HUES6 (cell line): ENCODE data around the gene OGG1.

Source experiments
- H3K27ac ChIP-seq: 2 replicates; pipeline ENCODE4 v1.7.0; 2013; ENCODE audit warnings: low read depth, mild to moderate bottlenecking, low read length, inconsistent platforms
- H3K27me3 ChIP-seq: 2 replicates; pipeline ENCODE4 v1.6.1; 2013; ENCODE audit warnings: low read length; ENCODE audit not compliant: control insufficient read depth, insufficient read depth
- H3K36me3 ChIP-seq: 2 replicates; pipeline ENCODE4 v1.6.1; 2013; ENCODE audit warnings: low read length; ENCODE audit not compliant: control insufficient read depth, insufficient read depth
- H3K4me1 ChIP-seq: 2 replicates; pipeline ENCODE4 v1.6.1; 2013; ENCODE audit warnings: low read length; ENCODE audit not compliant: control insufficient read depth, insufficient read depth
- H3K4me3 ChIP-seq: 2 replicates; pipeline ENCODE4 v1.5.1; 2013; ENCODE audit warnings: low read depth, low read length
- H3K9ac ChIP-seq: one replicate; pipeline ENCODE4 v1.6.1; 2013; ENCODE audit warnings: mild to moderate bottlenecking, low read length
- H3K9me3 ChIP-seq: 2 replicates; pipeline ENCODE4 v1.6.1; 2013; ENCODE audit warnings: low read depth, low read length; ENCODE audit not compliant: control insufficient read depth, insufficient read depth

The OGG1 gene

DNA sequence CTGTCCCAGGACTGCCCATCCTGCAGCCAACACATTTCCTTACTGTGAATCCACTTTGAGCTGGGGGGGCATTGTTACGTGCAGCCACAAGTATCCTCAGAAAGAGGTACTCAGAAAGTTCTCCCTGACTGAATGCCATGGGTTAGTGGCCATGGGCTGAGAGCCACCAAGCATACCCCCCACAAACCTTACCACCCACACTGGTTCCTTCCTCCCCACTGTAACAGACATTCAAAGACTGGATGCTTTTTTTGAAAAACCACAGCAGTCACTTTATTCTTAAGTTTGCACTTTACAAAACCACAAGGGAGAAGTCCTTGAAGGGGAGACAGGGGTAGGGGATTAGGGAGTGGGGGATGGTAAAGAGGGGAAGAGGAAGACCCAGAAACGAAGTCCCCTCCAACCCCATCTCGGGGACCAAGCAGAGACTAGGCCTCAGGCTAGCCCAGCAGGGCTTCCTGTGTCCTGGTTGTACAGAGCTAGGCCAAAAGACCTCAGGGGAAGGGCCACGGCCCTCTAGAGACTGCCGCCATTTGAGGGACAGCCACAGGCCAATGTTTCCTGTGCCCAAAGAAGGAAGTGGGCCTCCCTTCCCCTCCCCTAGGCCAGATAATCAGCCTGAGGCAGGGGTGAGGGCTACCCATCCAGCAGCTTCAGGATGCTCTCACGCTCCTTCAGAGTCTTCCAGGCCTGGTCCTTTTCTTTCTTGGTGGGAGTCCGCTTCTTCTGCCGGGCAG is 30.1 kb downstream of the OGG1 start:
- Histone ChIP-seq H3K9me3 (no peaks in the 10 kb centered on the region), H3K27me3 (no peaks in the 10 kb centered on the region), H3K4me1 (no peaks in the 10 kb centered on the region), H3K9ac (no peak overlapping the region), H3K27ac (no peak overlapping the region), H3K36me3 (peaks cover 43% of the 10 kb centered on the region), H3K4me3 (no peak overlapping the region)

GRCh38 chr3:9780458-9780812 is 30.7 kb downstream of the OGG1 start:
- no peak overlapping the region for H3K9ac ChIP-seq
- no peaks in the 10 kb centered on the region for H3K27me3 ChIP-seq
- no peak overlapping the region for H3K4me3 ChIP-seq
- no peaks in the 10 kb centered on the region for H3K9me3 ChIP-seq
- no peak overlapping the region for H3K27ac ChIP-seq
- peaks cover 49% of the 10 kb centered on the region for H3K36me3 ChIP-seq
- H3K4me1 ChIP-seq, result no peaks in the 10 kb centered on the region

DNA sequence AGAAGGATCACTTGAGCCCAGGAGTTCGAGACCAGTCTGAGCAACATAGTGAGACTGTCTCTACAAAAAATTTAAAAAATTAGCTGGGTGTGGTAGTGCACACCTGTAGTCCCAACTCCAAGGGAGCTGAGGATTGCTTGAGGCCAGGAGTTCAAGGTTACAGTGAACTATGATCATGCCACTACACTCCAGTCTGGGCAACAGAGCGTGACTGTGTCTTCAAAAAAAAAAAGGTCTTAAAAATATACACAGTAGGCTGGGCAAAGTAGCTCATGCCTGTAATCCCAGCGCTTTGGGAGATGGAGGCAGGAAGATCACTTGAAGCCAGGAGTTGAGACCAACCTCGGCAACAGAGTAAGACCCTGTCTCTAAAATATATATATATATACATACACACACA is 31.2 kb downstream of the OGG1 start:
- Histone ChIP-seq H3K27ac (no peak overlapping the region), H3K36me3 (peaks cover 52% of the 10 kb centered on the region), H3K9ac (no peak overlapping the region), H3K9me3 (no peaks in the 10 kb centered on the region), H3K4me1 (no peaks in the 10 kb centered on the region), H3K4me3 (no peak overlapping the region), H3K27me3 (no peaks in the 10 kb centered on the region)

- Histone ChIP-seq H3K9ac (no peak overlapping the region), H3K4me1 (no peaks in the 10 kb centered on the region), H3K27me3 (no peaks in the 10 kb centered on the region), H3K9me3 (no peaks in the 10 kb centered on the region), H3K27ac (no peak overlapping the region), H3K4me3 (no peak overlapping the region), H3K36me3 (peaks cover 58% of the 10 kb centered on the region)
These were observed 31.8 kb downstream of the OGG1 start for GRCh38 chr3:9781551-9781950.

GRCh38 chr3:9781978-9782603 is 32.3 kb downstream of the OGG1 start:
- H3K9ac ChIP-seq, result no peak overlapping the region
- H3K27me3 ChIP-seq, result no peaks in the 10 kb centered on the region
- H3K4me1 ChIP-seq, result no peaks in the 10 kb centered on the region
- peaks cover 60% of the 10 kb centered on the region for H3K36me3 ChIP-seq
- H3K9me3 ChIP-seq, result no peaks in the 10 kb centered on the region
- no peak overlapping the region for H3K4me3 ChIP-seq
- H3K27ac ChIP-seq, result no peak overlapping the region

GRCh38 chr3:9782770-9783169 is 33.0 kb downstream of the OGG1 start:
- H3K9ac ChIP-seq, result no peak overlapping the region
- peaks cover 66% of the 10 kb centered on the region for H3K36me3 ChIP-seq
- no peaks in the 10 kb centered on the region for H3K9me3 ChIP-seq
- no peaks in the 10 kb centered on the region for H3K4me1 ChIP-seq
- no peaks in the 10 kb centered on the region for H3K27me3 ChIP-seq
- no peak overlapping the region for H3K4me3 ChIP-seq
- no peak overlapping the region for H3K27ac ChIP-seq

DNA sequence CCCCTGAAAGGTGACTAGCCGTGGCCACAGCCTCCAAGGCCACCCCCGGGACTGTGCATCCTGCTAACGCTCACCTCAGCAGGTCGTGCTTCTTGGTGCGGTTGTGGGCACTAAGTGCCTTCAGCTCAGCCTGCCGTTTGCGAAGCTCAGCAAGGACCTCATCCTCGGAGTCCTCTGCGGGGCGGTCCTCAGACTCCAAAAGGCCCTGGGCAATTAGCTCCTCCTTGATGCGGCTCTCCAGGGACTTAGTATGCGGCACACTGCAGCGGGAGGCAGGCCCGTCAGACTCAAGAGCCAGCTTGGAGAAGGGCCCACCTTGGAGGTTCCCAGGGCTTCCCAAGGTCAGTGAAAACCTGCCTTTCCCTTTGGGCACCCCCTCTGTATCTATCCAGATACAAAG is 34.2 kb downstream of the OGG1 start:
- Histone ChIP-seq H3K9ac (no peak overlapping the region), H3K4me3 (no peak overlapping the region), H3K9me3 (no peaks in the 10 kb centered on the region), H3K27ac (no peak overlapping the region), H3K36me3 (peaks cover 68% of the 10 kb centered on the region), H3K4me1 (no peaks in the 10 kb centered on the region), H3K27me3 (no peaks in the 10 kb centered on the region)

- no peaks in the 10 kb centered on the region for H3K9me3 ChIP-seq
- no peak overlapping the region for H3K4me3 ChIP-seq
- H3K4me1 ChIP-seq, result no peaks in the 10 kb centered on the region
- no peak overlapping the region for H3K9ac ChIP-seq
- H3K36me3 ChIP-seq, result peaks cover 77% of the 10 kb centered on the region
- no peak overlapping the region for H3K27ac ChIP-seq
- H3K27me3 ChIP-seq, result no peaks in the 10 kb centered on the region
These were observed 35.2 kb downstream of the OGG1 start for GRCh38 chr3:9784965-9785364.

DNA sequence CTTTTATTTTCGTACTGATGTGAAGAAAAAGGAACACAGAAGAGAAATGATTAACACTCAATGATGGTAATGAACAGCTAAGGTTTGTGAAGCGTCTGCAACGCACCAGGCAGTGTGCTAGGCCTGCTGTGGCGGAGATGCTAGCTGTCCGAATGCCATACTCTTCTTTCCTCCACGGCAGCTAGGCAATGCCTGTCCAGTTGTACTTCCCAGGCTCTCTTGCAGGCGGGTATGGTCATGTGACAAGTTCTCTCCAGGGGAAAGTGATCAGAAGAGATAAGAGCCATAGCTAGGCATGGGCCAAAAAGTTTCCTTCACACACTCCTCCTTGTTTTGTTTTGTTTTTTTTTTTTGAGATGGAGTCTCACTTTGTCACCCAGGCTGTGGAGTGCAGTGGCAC is 35.9 kb downstream of the OGG1 start:
- no peak overlapping the region for H3K27ac ChIP-seq
- no peak overlapping the region for H3K9ac ChIP-seq
- H3K36me3 ChIP-seq, result peaks cover 77% of the 10 kb centered on the region
- H3K4me3 ChIP-seq, result no peak overlapping the region
- H3K4me1 ChIP-seq, result no peaks in the 10 kb centered on the region
- H3K9me3 ChIP-seq, result no peaks in the 10 kb centered on the region
- H3K27me3 ChIP-seq, result no peaks in the 10 kb centered on the region

- peaks cover 75% of the 10 kb centered on the region for H3K36me3 ChIP-seq
These were observed 36.5 kb downstream of the OGG1 start for GRCh38 chr3:9786209-9786739.

GRCh38 chr3:9786825-9787669 is 37.3 kb downstream of the OGG1 start:
- Histone ChIP-seq H3K4me1 (0 out of 2 replicates have a peak, but pooled peaks cover 3% of the 10 kb centered on the region), H3K27me3 (no peaks in the 10 kb centered on the region), H3K4me3 (no peak overlapping the region), H3K36me3 (peaks cover 67% of the 10 kb centered on the region), H3K27ac (no peak overlapping the region), H3K9ac (no peak overlapping the region), H3K9me3 (no peaks in the 10 kb centered on the region)

More at GRCh38 chr3:9786209-9786739, 36.5 kb downstream of the OGG1 start:
- Histone ChIP-seq H3K27ac (no peak overlapping the region), H3K27me3 (no peaks in the 10 kb centered on the region), H3K4me3 (no peak overlapping the region), H3K4me1 (no peaks in the 10 kb centered on the region), H3K9ac (no peak overlapping the region), H3K9me3 (no peaks in the 10 kb centered on the region)
